GM20000 (cell line): ENCODE data around the gene HDGFL1.

ENCODE experiments used
- DNase-seq: peaks from one replicate; pipeline ENCODE4 v3.0.0; 2012; ENCODE audit warnings: low spot score
- CTCF ChIP-seq: IDR thresholded peaks from 2 replicates; pipeline ENCODE4 v1.5.1; 2012; ENCODE audit warnings: mild to moderate bottlenecking, control low read depth; ENCODE audit errors: extremely low read depth, missing control alignments

The HDGFL1 gene

GRCh38 chr6:22569281-22570184 is at the start of gene HDGFL1:
Gene HDGFL1, plus strand, starts transcription at chr6:22569566. Its CDS starts 10 bp downstream, at chr6:22569576.
- no peak for TF ChIP-seq CTCF
- DNase-seq: no peak

- no peak for DNase-seq
- no peak for TF ChIP-seq CTCF
Observed at GRCh38 chr6:22521035-22521434, 48.3 kb upstream of the HDGFL1 start.

- TF ChIP-seq CTCF: no peak
- no peak for DNase-seq
Observed at GRCh38 chr6:22526736-22527135, 42.6 kb upstream of the HDGFL1 start.

- no peak for DNase-seq
- TF ChIP-seq CTCF: no peak
Observed at GRCh38 chr6:22529866-22530265, 39.5 kb upstream of the HDGFL1 start.

- no peak for DNase-seq
Observed at GRCh38 chr6:22530506-22530905, 38.9 kb upstream of the HDGFL1 start.

GRCh38 chr6:22536122-22536521 is 33.2 kb upstream of the HDGFL1 start:
- no peak for DNase-seq
- TF ChIP-seq CTCF: no peak

More at GRCh38 chr6:22530506-22530905, 38.9 kb upstream of the HDGFL1 start:
- TF ChIP-seq CTCF: no peak

- TF ChIP-seq CTCF: no peak
- DNase-seq: no peak
Observed at GRCh38 chr6:22544476-22544875, 24.9 kb upstream of the HDGFL1 start.
